Lower lobe of right lung (tissue), 2 donors: Measurements from ENCODE around the gene ISLR2. TPM values are rescaled to one million over a fixed set of nuclear protein-coding genes. Genes with fewer than 3 reads are reported as not detected.
A peak's percentile ranks its signal among the peaks of the same experiment; 100 is the strongest.
"Not testable (repeated sequence)": the region's sequence is repeated elsewhere in the genome, so short reads cannot be mapped to it uniquely, and the experiment has no call there.

ENCODE experiments used
- ATAC-seq, 2 donors: fragments of 200-7000 bp; cut with Tn5 transposase; one replicate each; pipeline ENCODE4 v1.9.1; 2020 to 2022; ENCODE audit warnings: mild to moderate bottlenecking in 2 of 2, moderate library complexity in 2 of 2
- DNase-seq: peaks from one replicate; pipeline ENCODE4 v3.0.0-alpha.2; 2020
- H3K27ac ChIP-seq: fragments of 200-600 bp; one replicate; pipeline ENCODE4 v1.8.0; 2022
- H3K27me3 ChIP-seq: fragments of 200-600 bp; one replicate; pipeline ENCODE4 v1.8.0; 2022; ENCODE audit warnings: low read depth
- H3K36me3 ChIP-seq: fragments of 200-600 bp; one replicate; pipeline ENCODE4 v1.8.0; 2022; ENCODE audit warnings: mild to moderate bottlenecking
- H3K4me1 ChIP-seq: fragments of 200-600 bp; one replicate; pipeline ENCODE4 v1.8.0; 2022
- H3K4me3 ChIP-seq: fragments of 200-600 bp; one replicate; pipeline ENCODE4 v1.8.0; 2022; ENCODE audit warnings: mild to moderate bottlenecking
- H3K9me3 ChIP-seq: fragments of 200-600 bp; one replicate; pipeline ENCODE4 v1.8.0; 2022
- intact Hi-C: fragments of 100-400 bp; cut with DNase I; formaldehyde crosslinking; loops from one replicate; pipeline ENCODE4 v1.11.0; 2022
- long read RNA-seq: library from polyadenylated mRNA; unstranded; transcript quantifications from one replicate; pipeline ENCODE4 v2.0.0, GENCODE V29; 2021
- total RNA-seq: library from RNA; stranded (reverse); fragmentation: NEBNext Ultra II Directional; extraction: Animal tissue kit (Norgen Biotek cat#: 25700); gene quantifications from one replicate; pipeline ENCODE4 v1.2.1, GENCODE V29; 2021
- TF ChIP-seq, protein P1 (sequence below): fragments of 200-600 bp; IDR thresholded peaks from one replicate; pipeline ENCODE4 v1.8.0; 2022; ENCODE audit warnings: antibody characterized with exemption, mild to moderate bottlenecking
- donor health status: DM: no; HTN: yes; CAD: no; lungs with severe emphysema.

The ISLR2 gene, protein sequence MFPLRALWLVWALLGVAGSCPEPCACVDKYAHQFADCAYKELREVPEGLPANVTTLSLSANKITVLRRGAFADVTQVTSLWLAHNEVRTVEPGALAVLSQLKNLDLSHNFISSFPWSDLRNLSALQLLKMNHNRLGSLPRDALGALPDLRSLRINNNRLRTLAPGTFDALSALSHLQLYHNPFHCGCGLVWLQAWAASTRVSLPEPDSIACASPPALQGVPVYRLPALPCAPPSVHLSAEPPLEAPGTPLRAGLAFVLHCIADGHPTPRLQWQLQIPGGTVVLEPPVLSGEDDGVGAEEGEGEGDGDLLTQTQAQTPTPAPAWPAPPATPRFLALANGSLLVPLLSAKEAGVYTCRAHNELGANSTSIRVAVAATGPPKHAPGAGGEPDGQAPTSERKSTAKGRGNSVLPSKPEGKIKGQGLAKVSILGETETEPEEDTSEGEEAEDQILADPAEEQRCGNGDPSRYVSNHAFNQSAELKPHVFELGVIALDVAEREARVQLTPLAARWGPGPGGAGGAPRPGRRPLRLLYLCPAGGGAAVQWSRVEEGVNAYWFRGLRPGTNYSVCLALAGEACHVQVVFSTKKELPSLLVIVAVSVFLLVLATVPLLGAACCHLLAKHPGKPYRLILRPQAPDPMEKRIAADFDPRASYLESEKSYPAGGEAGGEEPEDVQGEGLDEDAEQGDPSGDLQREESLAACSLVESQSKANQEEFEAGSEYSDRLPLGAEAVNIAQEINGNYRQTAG
- total RNA-seq = 1.2 TPM
- long read RNA-seq = 0 reads

- Histone ChIP-seq H3K27ac (no peak within 1 kb of the TSS), H3K9me3 (no peaks in the 10 kb centered on the region), H3K27me3 (peaks cover 86% of the 10 kb centered on the region), H3K4me1 (peaks cover 35% of the 10 kb centered on the region), H3K36me3 (no peaks in the 10 kb centered on the region), H3K4me3 (peak within 1 kb of the TSS; percentile 46)
- DNase-seq (no peak), ATAC-seq (no peak)
- TF ChIP-seq, protein P1, sequence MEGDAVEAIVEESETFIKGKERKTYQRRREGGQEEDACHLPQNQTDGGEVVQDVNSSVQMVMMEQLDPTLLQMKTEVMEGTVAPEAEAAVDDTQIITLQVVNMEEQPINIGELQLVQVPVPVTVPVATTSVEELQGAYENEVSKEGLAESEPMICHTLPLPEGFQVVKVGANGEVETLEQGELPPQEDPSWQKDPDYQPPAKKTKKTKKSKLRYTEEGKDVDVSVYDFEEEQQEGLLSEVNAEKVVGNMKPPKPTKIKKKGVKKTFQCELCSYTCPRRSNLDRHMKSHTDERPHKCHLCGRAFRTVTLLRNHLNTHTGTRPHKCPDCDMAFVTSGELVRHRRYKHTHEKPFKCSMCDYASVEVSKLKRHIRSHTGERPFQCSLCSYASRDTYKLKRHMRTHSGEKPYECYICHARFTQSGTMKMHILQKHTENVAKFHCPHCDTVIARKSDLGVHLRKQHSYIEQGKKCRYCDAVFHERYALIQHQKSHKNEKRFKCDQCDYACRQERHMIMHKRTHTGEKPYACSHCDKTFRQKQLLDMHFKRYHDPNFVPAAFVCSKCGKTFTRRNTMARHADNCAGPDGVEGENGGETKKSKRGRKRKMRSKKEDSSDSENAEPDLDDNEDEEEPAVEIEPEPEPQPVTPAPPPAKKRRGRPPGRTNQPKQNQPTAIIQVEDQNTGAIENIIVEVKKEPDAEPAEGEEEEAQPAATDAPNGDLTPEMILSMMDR = no peak
- intact Hi-C loops = no loop called here
These were observed at the start of gene ISLR2 for GRCh38 chr15:74130155-74130848. Gene ISLR2 (plus strand): TSS chr15:74130586. CDS start chr15:74132755, 2,169 bp downstream.

DNA sequence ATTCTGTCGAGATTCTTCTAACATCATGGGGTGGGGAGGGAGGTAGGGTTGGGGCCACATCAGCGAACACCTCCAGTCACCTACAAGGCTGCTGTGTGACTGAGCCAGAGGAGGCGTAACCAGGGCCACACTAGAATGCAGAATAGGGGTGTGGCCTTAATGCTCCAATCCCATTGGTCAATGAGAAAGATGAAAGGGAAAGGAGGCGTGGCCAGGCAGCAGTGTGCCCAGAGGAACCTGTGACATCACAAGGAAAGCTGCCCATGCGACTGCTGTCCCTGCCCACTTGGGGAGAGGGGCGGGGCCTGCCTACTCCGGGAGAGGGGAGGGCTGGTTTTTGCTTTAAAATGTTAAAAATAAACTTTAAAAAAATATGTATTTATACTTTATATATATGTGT is 47.9 kb upstream of the ISLR2 start, which contains the start of gene GOLGA6A:
Gene GOLGA6A (minus strand): TSS at position 101 of the 400 bp plus-strand sequence. CDS start 41 bp downstream, at position 60.
- intact Hi-C loops = not testable (repeated sequence)

GRCh38 chr15:74094567-74094966 is 35.8 kb upstream of the ISLR2 start:
- H3K27ac ChIP-seq, H3K4me1 ChIP-seq, ATAC-seq, H3K27me3 ChIP-seq, H3K9me3 ChIP-seq, intact Hi-C loops, H3K36me3 ChIP-seq, DNase-seq, H3K4me3 ChIP-seq: not testable (repeated sequence)

More for the DNA sequence above, 47.9 kb upstream of the ISLR2 start, which contains the start of gene GOLGA6A:
- H3K9me3 ChIP-seq, H3K27ac ChIP-seq, H3K36me3 ChIP-seq, H3K27me3 ChIP-seq, ATAC-seq, DNase-seq, H3K4me1 ChIP-seq, H3K4me3 ChIP-seq: not testable (repeated sequence)

DNA sequence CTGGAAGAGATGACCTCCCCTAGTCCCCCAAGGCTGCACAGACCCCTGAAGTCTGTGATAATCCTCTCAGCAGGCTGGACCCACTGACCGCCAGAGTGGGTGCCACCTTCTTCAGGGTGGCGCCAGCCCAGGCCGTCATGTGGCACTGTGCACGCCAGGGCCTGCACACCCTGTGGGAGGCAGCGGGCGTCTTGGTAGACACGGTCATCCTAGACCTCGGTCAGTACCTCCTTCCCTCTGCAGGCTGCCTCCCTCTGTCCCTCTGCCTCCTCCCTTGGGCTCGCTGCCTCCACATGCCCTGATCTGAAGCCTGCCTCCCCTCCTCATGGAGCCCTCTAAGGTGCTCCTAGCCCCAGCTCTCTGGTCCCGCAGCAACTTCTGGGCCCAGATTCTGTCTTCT is 34.8 kb upstream of the ISLR2 start:
- intact Hi-C loops, H3K4me1 ChIP-seq, H3K9me3 ChIP-seq, H3K4me3 ChIP-seq, H3K27ac ChIP-seq, DNase-seq, H3K27me3 ChIP-seq, H3K36me3 ChIP-seq: not testable (repeated sequence)
- ATAC-seq = peak in 1 of 2 donors; percentile 6

GRCh38 chr15:74096753-74097474 is 33.5 kb upstream of the ISLR2 start:
- H3K27ac ChIP-seq, DNase-seq, ATAC-seq, H3K36me3 ChIP-seq, H3K4me3 ChIP-seq, intact Hi-C loops, H3K27me3 ChIP-seq, H3K9me3 ChIP-seq, H3K4me1 ChIP-seq: not testable (repeated sequence)

GRCh38 chr15:74099963-74100733 is 30.2 kb upstream of the ISLR2 start:
- H3K27me3 ChIP-seq, H3K9me3 ChIP-seq, H3K4me1 ChIP-seq, H3K36me3 ChIP-seq, intact Hi-C loops: not testable (repeated sequence)
- Histone ChIP-seq H3K4me3 (peak overlapping the region; percentile 57), H3K27ac (peak overlapping the region; percentile 68)
- ATAC-seq = peak; percentile 95 to 99
- DNase-seq = peak; percentile 92

- DNase-seq (no peak), ATAC-seq (no peak)
- Histone ChIP-seq H3K4me1 (no peaks in the 10 kb centered on the region), H3K36me3 (no peaks in the 10 kb centered on the region), H3K27ac (no peak overlapping the region), H3K9me3 (no peaks in the 10 kb centered on the region), H3K4me3 (no peak overlapping the region), H3K27me3 (no peaks in the 10 kb centered on the region)
- TF ChIP-seq, protein P1 = no peak
- intact Hi-C loops = no loop called here
These were observed 22.3 kb upstream of the ISLR2 start for GRCh38 chr15:74108111-74108510.

- not testable (repeated sequence) for H3K4me1 ChIP-seq, ATAC-seq
These were observed 21.8 kb upstream of the ISLR2 start for GRCh38 chr15:74108611-74109010.

More at GRCh38 chr15:74108611-74109010, 21.8 kb upstream of the ISLR2 start:
- H3K4me3 ChIP-seq, H3K27ac ChIP-seq, H3K36me3 ChIP-seq, H3K9me3 ChIP-seq, H3K27me3 ChIP-seq, DNase-seq, intact Hi-C loops: not testable (repeated sequence)
